HepG2 (cell line): ENCODE data around the gene COL25A1. TPM values are rescaled to one million over a fixed set of nuclear protein-coding genes. Genes with fewer than 3 reads are reported as not detected.

ENCODE experiments used
- ATAC-seq: fragments of 200-7000 bp; cut with Tn5 transposase; 3 replicates; pipeline ENCODE4 v1.9.1; 2020; ENCODE audit warnings: mild to moderate bottlenecking, moderate library complexity
- BruUV-seq: library from RNA; stranded (reverse); fragments of 400-500 nt; replicated peaks from 2 replicates; lab custom pipeline; 2021; lab: Mats Ljungman, UMichigan
- CTCF ChIA-PET: fragments of 300-600 bp; formaldehyde crosslinking; extraction: SDS; loops from one replicate; lab custom pipeline; 2021; ENCODE audit warnings: low total read pairs, inconsistent platforms, low intra/inter-chr PET ratio; lab: Yijun Ruan, JAX
- POLR2A ChIA-PET: fragments of 350-600 bp; sonication (Branson Sonifier 250); formaldehyde crosslinking; loops from one replicate; lab custom pipeline; 2020; ENCODE audit warnings: antibody characterized with exemption, inconsistent platforms; lab: Yijun Ruan, JAX
- DNase-seq: peaks from one replicate; pipeline ENCODE4 v3.0.0-alpha.2; 2015; ENCODE audit warnings: low spot score
- FAIRE-seq: peaks from 3 replicates; lab custom pipeline; 2011; peaks lifted over from hg19 to GRCh38; lab: Jason Lieb, UNC
- H2AFZ ChIP-seq: one replicate; pipeline ENCODE4 v1.6.1; 2011; ENCODE audit warnings: low read length, inconsistent platforms
- H3K27ac ChIP-seq: fragments of 300-600 bp; 3 replicates; pipeline ENCODE4 v1.8.0; 2011; ENCODE audit warnings: mixed run types, mild to moderate bottlenecking, mixed read lengths, low read length, inconsistent platforms; ENCODE audit not compliant: insufficient read depth; ENCODE audit errors: extremely low read length
- H3K27me3 ChIP-seq, 2 experiments: fragments of 200-600 bp in 1 of 2; 2 replicates in 1 of 2; 3 replicates in 1 of 2; pipeline versions ENCODE4 v1.6.0 to v1.8.0; 2011; ENCODE audit warnings: low read length in 2 of 2, mild to moderate bottlenecking in 2 of 2, moderate library complexity in 2 of 2, inconsistent platforms in 1 of 2; ENCODE audit not compliant: insufficient read depth in 2 of 2, control insufficient read depth in 1 of 2
- H3K36me3 ChIP-seq, 2 experiments: fragments of 200-600 bp in 1 of 2; replicated peaks in 1 of 2; 2 replicates in 1 of 2; 3 replicates in 1 of 2; pipeline versions ENCODE4 v1.5.1 to v1.8.0; 2011; ENCODE audit warnings: low read length in 2 of 2, inconsistent platforms in 1 of 2; ENCODE audit not compliant: insufficient read depth in 2 of 2, control insufficient read depth in 1 of 2
- H3K4me1 ChIP-seq: 2 replicates; pipeline ENCODE4 v1.5.1; 2012; ENCODE audit warnings: low read length, inconsistent platforms; ENCODE audit not compliant: insufficient read depth
- H3K4me2 ChIP-seq: 2 replicates; pipeline ENCODE4 v1.6.0; 2011; ENCODE audit warnings: low read depth, low read length, inconsistent platforms
- H3K4me3 ChIP-seq, 3 experiments: fragments of 200-600 bp in 1 of 3; sonication (generic), shearing (Covaris generic) in 1 of 3; replicated peaks in 1 of 3; 2 replicates each; pipeline ENCODE4 v1.5.1; 2011 to 2016; ENCODE audit warnings: low read length in 3 of 3, inconsistent platforms in 2 of 3, low read depth in 2 of 3, mild to moderate bottlenecking in 2 of 3, control low read depth in 1 of 3, mixed read lengths in 1 of 3; ENCODE audit not compliant: insufficient read depth in 1 of 3
- H3K79me2 ChIP-seq: one replicate; pipeline ENCODE4 v1.6.1; 2011; ENCODE audit warnings: low read length, inconsistent platforms; ENCODE audit not compliant: insufficient read depth
- H3K9ac ChIP-seq: 2 replicates; pipeline ENCODE4 v1.6.0; 2011; ENCODE audit warnings: mild to moderate bottlenecking, low read depth, low read length, inconsistent platforms; ENCODE audit not compliant: insufficient read depth
- H3K9me3 ChIP-seq: 2 replicates; pipeline ENCODE4 v1.5.1; 2012; ENCODE audit warnings: mild to moderate bottlenecking, low read length
- H4K20me1 ChIP-seq: 2 replicates; pipeline ENCODE4 v1.6.0; 2011; ENCODE audit warnings: inconsistent platforms, mild to moderate bottlenecking, low read length, moderate library complexity; ENCODE audit not compliant: insufficient read depth
- FOSL2 ChIP-seq: sonication (generic); formaldehyde crosslinking; IDR thresholded peaks from 2 replicates; pipeline ENCODE4 v1.4.0; 2020; ENCODE audit warnings: missing genetic modification reagents
- IKZF4 ChIP-seq: sonication (generic); formaldehyde crosslinking; IDR thresholded peaks from 2 replicates; pipeline ENCODE4 v1.5.1; 2020; ENCODE audit warnings: borderline replicate concordance, mild to moderate bottlenecking, low read depth, missing genetic modification reagents; ENCODE audit errors: not compliant biosample characterization
- NR2F6 ChIP-seq, 2 experiments: IDR thresholded peaks; 2 replicates each; pipeline ENCODE4 v1.6.1; 2016; ENCODE audit warnings: antibody characterized with exemption in 1 of 2, mild to moderate bottlenecking in 1 of 2
- RBM39 ChIP-seq: fragments of 200-400 bp; formaldehyde crosslinking; IDR thresholded peaks from one replicate; pipeline ENCODE4 v1.6.1; 2018; ENCODE audit warnings: antibody characterized with exemption, mild to moderate bottlenecking, low read depth, low read length; ENCODE audit not compliant: poor library complexity, severe bottlenecking
- REPIN1 ChIP-seq: sonication (generic); formaldehyde crosslinking; IDR thresholded peaks from 2 replicates; pipeline ENCODE4 v1.8.0; 2022; ENCODE audit warnings: missing genetic modification reagents, low read depth, mild to moderate bottlenecking, borderline replicate concordance
- RORA ChIP-seq: sonication (generic); formaldehyde crosslinking; IDR thresholded peaks from 2 replicates; pipeline ENCODE4 v1.5.0; 2020; ENCODE audit warnings: mild to moderate bottlenecking, missing genetic modification reagents, moderate library complexity
- TMF1 ChIP-seq: sonication (generic); formaldehyde crosslinking; IDR thresholded peaks from 2 replicates; pipeline ENCODE4 v1.8.1; 2022; ENCODE audit warnings: low read depth, missing genetic modification reagents
- ZBTB4 ChIP-seq: sonication (generic); formaldehyde crosslinking; IDR thresholded peaks from 2 replicates; pipeline ENCODE4 v1.4.0; 2020; ENCODE audit warnings: missing genetic modification reagents, mild to moderate bottlenecking, borderline replicate concordance
- ZFP1 ChIP-seq: IDR thresholded peaks from 2 replicates; pipeline ENCODE4 v1.6.1; 2016
- ZKSCAN1 ChIP-seq: fragments of 150-350 bp; IDR thresholded peaks from 2 replicates; pipeline ENCODE4 v1.6.1; 2014; ENCODE audit warnings: low read length
- ZNF576 ChIP-seq: sonication (generic); formaldehyde crosslinking; IDR thresholded peaks from 2 replicates; pipeline ENCODE4 v1.4.0; 2020; ENCODE audit warnings: mild to moderate bottlenecking, missing genetic modification reagents
- ZSCAN22 ChIP-seq: sonication (generic); formaldehyde crosslinking; IDR thresholded peaks from 2 replicates; pipeline ENCODE4 v1.4.0; 2020; ENCODE audit warnings: mild to moderate bottlenecking, missing genetic modification reagents
- ZSCAN31 ChIP-seq: sonication (generic); formaldehyde crosslinking; IDR thresholded peaks from 2 replicates; pipeline ENCODE4 v1.5.0; 2020; ENCODE audit warnings: low read depth, mild to moderate bottlenecking, missing genetic modification reagents
- whole genome bisulfite sequencing: methylation state at CpG from one replicate; pipeline ENCODE4 v1.1.6; 2017; ENCODE audit warnings: low lambda C conversion rate; 5-methylcytosine and 5-hydroxymethylcytosine counted together
- in situ Hi-C: cut with HindIII; loops from 2 replicates; pipeline ENCODE4 v1.10.0; 2017; ENCODE audit warnings: low pct_unique_long_range_greater_than_20kb; ENCODE audit not compliant: extremely low pct_ligation_motif_present
- intact Hi-C: fragments of 100-400 bp; cut with micrococcal nuclease; formaldehyde crosslinking; loops from one replicate; pipeline ENCODE4 v1.10.0; 2022; ENCODE audit not compliant: unreplicated experiment
- polyA plus RNA-seq, 8 experiments: library from polyadenylated mRNA; depleted of rRNA in 3 of 8; stranded (reverse) in 7 of 8; unstranded in 1 of 8; fragments of >200 nt; fragmentation: Illumina TruSeq in 4 of 8; extraction: Trizol in 4 of 8; gene quantifications; 2 replicates each; pipeline versions ENCODE4 v1.2.1 to v1.2.3, GENCODE V29; 2011 to 2016; ENCODE audit warnings: low read depth in 4 of 8, missing spikeins in 1 of 8, mixed read lengths in 1 of 8; ENCODE audit not compliant: insufficient read depth in 1 of 8
- total RNA-seq, 5 experiments: library from RNA; depleted of rRNA; stranded (reverse); fragments of >200 nt; fragmentation: Illumina TruSeq; extraction: Trizol; gene quantifications; 2 replicates each; pipeline ENCODE4 v1.2.3, GENCODE V29; 2016; ENCODE audit warnings: low read depth in 1 of 5

COL25A1 gene
- total and polyA plus RNA-seq, 2 of the 13 experiments (the other 11 are each of a cell fraction or from before 2014, with no cell fraction given), result not detected

- H3K9ac ChIP-seq, result no peak overlapping the region
- H3K27ac ChIP-seq, result no peak overlapping the region
- WGBS, result 42% methylated on average over 1 of the region's 1 CpG
- no peak overlapping the region for H2AFZ ChIP-seq
- ATAC-seq, result no peak
- no peak overlapping the region for H3K4me2 ChIP-seq
- H3K4me3 ChIP-seq, result no peak overlapping the region
- no peaks in the 10 kb centered on the region for H3K79me2 ChIP-seq
- DNase-seq, result no peak
- BruUV-seq, result no TSS peak
- H3K27me3 ChIP-seq, result no peaks in the 10 kb centered on the region
- POLR2A ChIA-PET, result no interaction called here
- no peak for TF ChIP-seq TMF1
- no peak for TF ChIP-seq REPIN1
- no peak for TF ChIP-seq ZFP1 (CRISPR knock-in tag)
- no peak for TF ChIP-seq ZSCAN31 (CRISPR knock-in tag)
- no peak for TF ChIP-seq ZNF576 (CRISPR knock-in tag)
- no peak for TF ChIP-seq ZSCAN22 (CRISPR knock-in tag)
- no peak for TF ChIP-seq NR2F6 (IDR thresholded peaks at IDR 0.05)
- TF ChIP-seq NR2F6 (CRISPR knock-in tag; IDR thresholded peaks at IDR 0.05), result no peak
- TF ChIP-seq FOSL2 (CRISPR knock-in tag), result no peak
- no peak for TF ChIP-seq ZBTB4 (CRISPR knock-in tag)
- no peak for TF ChIP-seq IKZF4 (CRISPR knock-in tag)
- no peak for TF ChIP-seq ZKSCAN1
- no peak for TF ChIP-seq RBM39
- no peak for TF ChIP-seq RORA (CRISPR knock-in tag)
- intact Hi-C loops, result no loop called here
- H3K36me3 ChIP-seq, result no peaks in the 10 kb centered on the region
- H3K9me3 ChIP-seq, result no peaks in the 10 kb centered on the region
- H4K20me1 ChIP-seq, result no peaks in the 10 kb centered on the region
- H3K4me1 ChIP-seq, result no peaks in the 10 kb centered on the region
- in situ Hi-C loops, result loop anchor here (10.0 kb wide), 1 partner anchor 574 kb away; no protein-coding TSS in a partner anchor
- no peak for FAIRE-seq
- CTCF ChIA-PET, result no interaction called here
Observed at GRCh38 chr4:108831291-108831690, 471.2 kb downstream of the COL25A1 start.
